ENCODE data around the gene TMEM134. TPM values are rescaled to one million over a fixed set of nuclear protein-coding genes. Genes with fewer than 3 reads are reported as not detected.
A peak's percentile ranks its signal among the peaks of the same experiment; 100 is the strongest.

The TMEM134 gene
- total and polyA plus RNA-seq, 4 donors, result 10.2 to 86.9 (median 63.5) TPM

- peaks cover 19 to 40% (median 30%) of the 10 kb centered on the region in 4 donors for H3K4me1 ChIP-seq (ENCODE audit: control insufficient read depth in 4 of 4, insufficient read depth in 4 of 4, low read length in 3 of 4)
- no peak overlapping the region for H3K9ac ChIP-seq (ENCODE audit: low read depth in 1 of 2, low read length in 2 of 2)
- H3K27ac ChIP-seq (ENCODE audit: low read depth in 1 of 2, low read length in 2 of 2), result peak overlapping the region; percentile 73 to 95
- peak overlapping the region in 2 of 3 donors; percentile 26 to 82 for H3K4me3 ChIP-seq (ENCODE audit: low read depth in 1 of 3, low read length in 3 of 3)
- 69% methylated on average over 20 of the region's 20 CpGs for WGBS
- TF ChIP-seq REST (IDR thresholded peaks at IDR 0.05) (no peak), RXRA (IDR thresholded peaks at IDR 0.05) (no peak), JUND (IDR thresholded peaks at IDR 0.05) (peak in 1 of 2 donors; percentile 78)
- H3K27me3 ChIP-seq (ENCODE audit: control insufficient read depth in 4 of 4, insufficient read depth in 4 of 4, low read length in 3 of 4), result no peaks in the 10 kb centered on the region
- no peaks in the 10 kb centered on the region for H3K36me3 ChIP-seq (ENCODE audit: control insufficient read depth in 4 of 4, insufficient read depth in 3 of 4, low read depth in 1 of 4, low read length in 3 of 4)
- H3K9me3 ChIP-seq (ENCODE audit: control insufficient read depth in 4 of 4, low read length in 3 of 4), result no peaks in the 10 kb centered on the region
- DNase-seq (ENCODE audit: low spot score), result no peak
These were observed 5.2 kb downstream of the TMEM134 start for GRCh38 chr11:67463680-67464410.

GRCh38 chr11:67463186-67463585 lies 5.9 kb downstream of the TMEM134 start:
- no peak for DNase-seq (ENCODE audit: low spot score)
- no peak overlapping the region for H3K9ac ChIP-seq (ENCODE audit: low read depth in 1 of 2, low read length in 2 of 2)
- no peak for TF ChIP-seq ZBTB33 (IDR thresholded peaks at IDR 0.05)
- TF ChIP-seq RXRA (IDR thresholded peaks at IDR 0.05), result no peak
- H3K27me3 ChIP-seq (ENCODE audit: control insufficient read depth in 4 of 4, insufficient read depth in 4 of 4, low read length in 3 of 4), result no peaks in the 10 kb centered on the region
- H3K9me3 ChIP-seq (ENCODE audit: control insufficient read depth in 4 of 4, low read length in 3 of 4), result no peaks in the 10 kb centered on the region
- H3K27ac ChIP-seq (ENCODE audit: low read depth in 1 of 2, low read length in 2 of 2), result no peak overlapping the region
- no peak overlapping the region for H3K4me3 ChIP-seq (ENCODE audit: low read depth in 1 of 3, low read length in 3 of 3)
- WGBS, result 97% methylated on average over 10 of the region's 10 CpGs
- peaks cover 15 to 35% (median 28%) of the 10 kb centered on the region in 4 donors for H3K4me1 ChIP-seq (ENCODE audit: control insufficient read depth in 4 of 4, insufficient read depth in 4 of 4, low read length in 3 of 4)
- no peaks in the 10 kb centered on the region for H3K36me3 ChIP-seq (ENCODE audit: control insufficient read depth in 4 of 4, insufficient read depth in 3 of 4, low read depth in 1 of 4, low read length in 3 of 4)

GRCh38 chr11:67458266-67458665 lies 10.8 kb downstream of the TMEM134 start:
- Histone ChIP-seq H3K4me3 (ENCODE audit: low read depth in 1 of 3, low read length in 3 of 3) (no peak overlapping the region), H3K4me1 (ENCODE audit: control insufficient read depth in 4 of 4, insufficient read depth in 4 of 4, low read length in 3 of 4) (no peaks in the 10 kb centered on the region), H3K36me3 (ENCODE audit: control insufficient read depth in 4 of 4, insufficient read depth in 3 of 4, low read depth in 1 of 4, low read length in 3 of 4) (no peaks in the 10 kb centered on the region), H3K27me3 (ENCODE audit: control insufficient read depth in 4 of 4, insufficient read depth in 4 of 4, low read length in 3 of 4) (no peaks in the 10 kb centered on the region), H3K9me3 (ENCODE audit: control insufficient read depth in 4 of 4, low read length in 3 of 4) (no peaks in the 10 kb centered on the region), H3K27ac (ENCODE audit: low read depth in 1 of 2, low read length in 2 of 2) (no peak overlapping the region), H3K9ac (ENCODE audit: low read depth in 1 of 2, low read length in 2 of 2) (no peak overlapping the region)
- DNase-seq (ENCODE audit: low spot score), result no peak
- WGBS, result 92% methylated on average over 19 of the region's 19 CpGs
- TF ChIP-seq FOXA2 (IDR thresholded peaks at IDR 0.05) (no peak), SP1 (IDR thresholded peaks at IDR 0.05) (no peak), CTCF (IDR thresholded peaks at IDR 0.05; ENCODE audit: low read depth, low read length, missing input control) (no peak), REST (IDR thresholded peaks at IDR 0.05) (no peak), EGR1 (IDR thresholded peaks at IDR 0.05; ENCODE audit: low read depth in 2 of 2) (no peak), MAX (IDR thresholded peaks at IDR 0.05) (no peak), HNF4G (IDR thresholded peaks at IDR 0.05) (no peak), RAD21 (IDR thresholded peaks at IDR 0.05) (no peak), RXRA (IDR thresholded peaks at IDR 0.05) (no peak), YY1 (IDR thresholded peaks at IDR 0.05) (no peak), NR2F2 (IDR thresholded peaks at IDR 0.05) (no peak), TAF1 (conservative IDR thresholded peaks at IDR 0.05) (no peak)
